ENCODE data around the gene ZNF362.

The ZNF362 gene

DNA sequence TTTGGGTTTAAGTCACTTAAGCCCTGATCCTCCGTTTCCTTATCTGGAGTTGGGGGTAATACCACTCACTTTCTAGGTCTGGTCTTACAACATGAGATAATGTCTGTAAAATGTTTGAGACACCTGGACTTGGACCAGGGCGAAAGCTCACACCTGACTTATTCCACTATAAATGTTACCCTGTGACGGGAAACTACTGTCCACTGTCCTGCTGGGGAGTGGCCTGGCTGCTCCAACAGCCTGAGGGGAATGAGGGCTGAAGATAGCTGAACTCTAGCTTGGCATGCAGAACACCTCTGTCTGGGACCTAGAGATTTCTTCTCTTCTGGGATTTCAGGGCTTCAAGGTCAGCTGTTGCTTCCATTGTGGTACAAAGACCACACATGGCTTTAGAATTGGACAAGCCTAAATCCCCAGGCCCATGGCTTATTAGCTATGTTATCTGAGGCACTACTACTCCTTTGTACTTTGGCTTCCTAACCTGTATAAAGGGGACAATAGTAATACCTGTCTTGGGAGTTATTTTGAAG lies 74.1 kb downstream of the ZNF362 start:
- DNase-seq = no peak

DNA sequence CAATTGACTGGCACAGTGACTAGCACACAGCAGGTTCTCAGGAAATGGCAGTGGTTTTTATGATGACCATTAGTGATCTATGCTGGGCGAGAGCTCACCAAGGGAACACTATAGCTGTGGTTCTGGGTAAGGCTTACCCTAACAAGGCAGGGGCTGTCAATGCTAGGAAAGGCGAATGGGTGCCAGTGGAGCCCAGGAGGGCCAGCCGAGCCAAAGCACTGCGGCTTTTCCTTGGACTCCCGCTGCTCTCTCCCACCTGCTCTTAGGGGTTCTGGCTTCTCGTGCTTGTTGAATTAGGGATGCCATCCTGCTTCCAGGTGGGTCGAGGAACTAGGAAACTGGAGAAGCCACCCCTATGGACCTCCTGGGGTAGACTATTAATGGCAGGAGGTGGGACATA lies 74.6 kb downstream of the ZNF362 start:
- DNase-seq = no peak

GRCh38 chr1:33331444-33332356 lies 75.4 kb downstream of the ZNF362 start:
- DNase-seq = no peak

DNA sequence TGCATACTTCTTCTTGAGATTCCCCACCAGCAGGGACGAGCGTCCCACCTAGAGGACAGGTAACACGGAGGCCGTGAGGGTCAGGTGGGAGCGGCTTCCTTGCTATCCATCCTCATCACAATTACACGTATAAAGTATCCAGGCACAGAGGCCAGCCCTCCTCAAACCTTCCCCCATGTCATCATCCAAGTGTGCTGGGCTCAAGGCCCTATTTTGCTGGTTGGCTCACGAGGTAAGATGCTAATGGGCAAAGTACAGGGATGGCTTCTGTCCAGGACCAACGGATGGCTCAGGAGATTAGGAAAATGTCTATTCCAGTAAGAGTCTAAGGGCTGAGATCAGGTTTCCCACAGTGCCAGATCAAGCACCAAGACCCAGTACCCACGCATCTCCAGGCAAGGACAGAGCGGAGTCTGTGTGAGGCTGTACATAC lies 76.1 kb downstream of the ZNF362 start:
- no peak for DNase-seq

DNA sequence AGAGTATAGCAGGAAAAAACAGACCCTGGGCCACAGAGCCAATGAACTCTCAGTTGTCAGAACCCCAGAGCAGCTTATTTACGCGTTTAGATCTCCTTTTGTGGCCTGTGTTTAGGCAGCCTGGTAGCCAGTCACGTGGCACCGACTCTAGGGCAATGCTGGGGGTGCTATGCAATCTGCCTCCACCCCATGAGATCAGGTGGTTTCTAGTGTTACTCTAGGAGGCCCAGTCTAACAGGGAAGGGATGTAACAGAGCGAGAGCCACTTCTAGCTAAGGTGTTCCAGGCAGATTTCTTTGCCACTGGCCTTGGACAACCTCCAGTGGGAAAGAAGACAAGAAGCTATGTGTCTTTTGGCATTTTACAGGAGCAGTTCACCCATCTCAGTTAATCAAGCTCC lies 76.6 kb downstream of the ZNF362 start:
- DNase-seq = no peak

DNA sequence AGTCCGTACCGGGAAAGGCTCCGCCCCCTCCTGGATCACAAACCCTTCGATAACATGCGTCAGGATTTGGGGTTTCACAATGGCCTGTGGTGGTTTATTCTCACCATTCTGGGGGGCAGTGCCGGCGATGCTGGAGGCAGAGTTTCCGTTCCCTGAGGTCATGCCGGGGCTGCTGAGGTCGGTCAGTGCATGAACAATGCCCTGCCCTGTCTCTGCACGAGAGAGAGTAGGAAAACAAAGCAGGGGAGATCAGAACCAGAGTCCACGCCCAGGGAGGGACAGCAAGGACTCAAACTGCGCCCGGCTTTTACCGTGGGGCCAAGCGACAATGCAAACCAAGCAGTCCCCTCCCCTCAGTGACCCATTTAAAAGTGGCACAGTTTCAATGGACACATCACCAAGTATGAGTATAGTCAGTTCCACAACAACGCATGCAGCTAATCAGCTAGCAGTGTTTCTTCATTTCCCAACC lies 77.8 kb downstream of the ZNF362 start:
- no peak for DNase-seq

DNA sequence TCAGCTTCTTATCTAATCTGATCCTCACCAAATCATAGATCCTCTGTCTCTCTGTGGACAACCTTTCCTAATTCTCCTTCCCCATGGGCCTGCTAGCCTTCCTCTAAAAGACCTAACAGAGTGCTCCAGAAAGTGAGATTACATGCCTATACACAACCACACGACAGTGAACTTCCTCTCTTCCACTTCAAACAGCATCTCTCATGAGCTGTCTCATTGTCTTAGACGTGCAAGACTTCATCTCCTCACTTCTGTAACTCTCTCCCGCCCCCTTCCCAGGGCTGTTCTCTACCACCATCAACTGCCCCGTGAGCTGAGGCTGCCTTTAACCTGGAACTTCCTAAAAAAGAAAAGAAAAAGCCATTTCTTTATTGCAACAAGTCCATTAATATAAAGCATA lies 78.7 kb downstream of the ZNF362 start:
- DNase-seq = no peak

DNA sequence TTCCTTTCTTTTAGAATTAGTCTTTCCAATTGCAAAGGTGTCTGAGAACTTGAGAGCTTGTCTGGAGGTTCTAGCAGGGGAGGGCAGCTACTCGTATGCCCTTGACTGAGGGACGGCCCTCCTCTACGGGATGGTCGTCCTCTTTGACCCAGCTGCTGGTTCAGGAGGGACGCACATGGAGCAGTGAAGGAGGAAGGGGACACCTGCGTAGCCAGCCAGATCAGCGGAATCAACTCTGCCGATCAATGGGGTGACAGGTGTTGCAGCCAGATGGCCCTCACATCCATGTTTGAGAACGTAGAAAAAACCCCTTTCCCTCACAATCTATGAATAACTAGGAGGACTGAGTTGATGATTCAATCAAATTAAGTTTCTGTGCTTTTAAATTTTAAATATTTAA lies 80.3 kb downstream of the ZNF362 start:
- no peak for DNase-seq

DNA sequence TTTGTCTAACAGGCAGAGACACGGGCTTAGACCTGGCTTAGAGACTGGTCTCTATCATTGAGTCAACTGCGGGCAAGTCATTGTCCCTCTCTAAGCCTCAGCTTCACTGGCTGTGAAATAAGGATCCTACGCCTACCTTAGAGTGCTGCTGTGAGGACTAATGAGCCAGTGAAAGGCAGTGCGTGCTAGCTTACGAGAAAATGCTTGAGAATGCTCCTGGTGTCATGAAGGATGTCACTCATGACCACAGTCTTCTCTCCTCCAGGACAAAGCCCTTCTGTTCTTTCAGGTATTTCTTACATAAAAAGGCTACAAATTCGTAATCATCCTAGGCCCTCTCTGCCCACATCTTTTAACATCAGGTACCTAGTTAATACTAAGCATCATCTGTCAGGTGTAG lies 81.1 kb downstream of the ZNF362 start:
- no peak for DNase-seq

DNA sequence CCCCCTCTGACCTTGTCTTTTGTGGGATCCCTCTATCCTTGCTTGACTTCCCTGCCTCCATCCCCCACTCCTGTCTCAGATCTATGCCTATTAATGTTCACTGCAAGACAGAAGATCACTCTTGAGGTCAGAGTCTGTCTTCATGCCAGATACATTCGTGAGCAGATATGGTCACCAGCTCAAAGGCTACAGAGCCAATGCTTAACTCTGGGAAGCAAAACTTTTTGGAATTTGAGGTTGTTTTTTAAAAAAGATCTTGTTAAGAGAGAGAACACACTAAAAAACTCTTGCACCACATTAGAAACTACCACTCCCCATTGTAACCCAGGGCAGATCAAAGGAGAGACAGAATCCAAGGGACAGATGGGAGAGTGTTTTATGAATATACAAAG lies 81.8 kb downstream of the ZNF362 start:
- DNase-seq = no peak

GRCh38 chr1:33338440-33339211 lies 82.3 kb downstream of the ZNF362 start:
- DNase-seq = no peak

DNA sequence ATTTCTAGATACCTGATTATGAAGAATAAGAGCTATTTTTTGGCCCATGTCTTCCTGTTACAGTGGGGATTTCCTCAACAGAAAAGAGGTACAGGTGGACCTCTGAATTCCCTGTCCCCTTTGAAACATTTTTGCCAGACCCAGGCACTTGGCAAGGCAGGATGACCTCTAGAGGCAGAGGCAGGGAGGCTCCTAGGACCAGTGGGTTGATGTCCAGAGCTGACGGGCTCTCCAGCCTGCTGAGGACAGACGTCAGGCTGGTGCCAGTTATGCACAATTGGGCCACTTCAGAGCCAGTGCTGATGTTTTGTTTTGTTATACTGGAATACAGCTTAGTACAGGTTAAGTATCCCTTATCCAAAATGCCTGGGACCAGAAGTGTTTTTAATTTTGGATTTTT lies 83.1 kb downstream of the ZNF362 start:
- no peak for DNase-seq

- no peak for DNase-seq
Measured at GRCh38 chr1:33341190-33341589, 84.9 kb downstream of the ZNF362 start.

DNA sequence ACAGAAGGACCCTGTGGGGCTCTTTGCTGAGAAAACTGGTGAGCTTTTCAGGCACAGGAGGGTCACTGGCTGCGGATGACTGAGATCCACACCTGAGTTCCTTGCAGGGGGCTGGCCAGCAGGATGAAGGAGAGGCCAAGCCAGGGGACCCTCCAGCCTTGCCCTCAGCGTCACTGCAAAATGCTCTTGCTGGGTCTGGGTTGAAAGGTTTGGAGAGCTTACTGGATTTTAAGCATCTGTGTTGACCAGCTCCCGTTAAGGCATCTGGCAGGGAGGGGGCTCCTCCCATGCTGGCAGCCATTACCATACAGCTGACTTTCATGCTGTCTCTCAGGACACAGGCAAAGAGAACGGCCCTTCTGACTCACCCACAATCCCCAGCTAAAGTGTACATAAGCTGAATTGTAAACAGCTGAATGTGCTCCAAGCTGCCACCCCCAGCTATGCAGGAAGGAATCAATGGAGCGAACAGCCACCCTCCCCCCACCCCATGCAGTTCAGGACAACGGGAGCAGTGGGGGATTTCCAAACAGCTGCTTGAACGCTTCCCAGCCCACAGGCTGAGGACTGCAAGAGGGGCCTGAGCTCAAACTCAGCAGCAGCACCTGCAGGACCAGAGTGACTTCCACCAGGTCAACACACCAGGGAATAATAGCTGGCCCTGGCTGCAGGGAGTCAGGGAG lies 85.9 kb downstream of the ZNF362 start:
- DNase-seq = peak; percentile 81

- DNase-seq = no peak
Measured at GRCh38 chr1:33343539-33343938, 87.2 kb downstream of the ZNF362 start.

GRCh38 chr1:33344896-33345560 lies 88.7 kb downstream of the ZNF362 start:
- no peak for DNase-seq

DNA sequence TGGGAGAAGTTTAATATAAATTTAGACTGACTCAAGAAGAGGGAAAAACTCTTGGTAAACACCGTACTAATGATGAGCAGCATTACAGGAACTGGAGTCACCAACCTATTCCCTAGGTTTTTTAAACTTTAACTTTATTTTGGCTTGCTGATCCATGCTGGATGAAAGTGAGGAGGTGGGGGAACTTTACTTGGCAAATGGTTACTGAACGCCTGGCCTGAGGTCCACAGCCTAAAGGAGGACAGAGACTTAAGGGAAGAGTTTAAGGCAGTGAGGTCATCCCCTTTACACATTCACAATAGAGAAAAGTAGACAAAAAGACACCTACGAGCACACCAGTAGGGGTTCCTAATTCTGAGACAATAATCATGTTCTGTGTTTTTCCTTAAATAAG lies 90.2 kb downstream of the ZNF362 start:
- no peak for DNase-seq

- no peak for DNase-seq
Measured at GRCh38 chr1:33346927-33347649, 90.8 kb downstream of the ZNF362 start.

DNA sequence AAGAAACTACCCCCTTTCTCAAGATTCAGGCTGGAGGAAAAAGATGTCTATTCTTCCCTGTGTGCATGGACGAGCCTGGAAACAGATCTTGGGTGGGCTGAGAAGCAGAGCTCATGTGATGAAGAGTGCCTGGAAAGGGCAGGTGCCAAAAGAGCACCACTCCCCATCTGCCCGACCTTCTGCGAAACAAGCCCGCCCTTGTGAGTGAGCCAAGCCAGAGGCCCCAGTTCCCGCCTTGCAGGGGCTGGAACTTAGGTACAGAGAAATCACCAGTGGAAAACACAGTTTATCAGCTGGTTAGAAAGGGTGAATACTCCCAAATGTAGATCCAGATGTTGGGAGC lies 91.3 kb downstream of the ZNF362 start:
- DNase-seq = peak; percentile 68

DNA sequence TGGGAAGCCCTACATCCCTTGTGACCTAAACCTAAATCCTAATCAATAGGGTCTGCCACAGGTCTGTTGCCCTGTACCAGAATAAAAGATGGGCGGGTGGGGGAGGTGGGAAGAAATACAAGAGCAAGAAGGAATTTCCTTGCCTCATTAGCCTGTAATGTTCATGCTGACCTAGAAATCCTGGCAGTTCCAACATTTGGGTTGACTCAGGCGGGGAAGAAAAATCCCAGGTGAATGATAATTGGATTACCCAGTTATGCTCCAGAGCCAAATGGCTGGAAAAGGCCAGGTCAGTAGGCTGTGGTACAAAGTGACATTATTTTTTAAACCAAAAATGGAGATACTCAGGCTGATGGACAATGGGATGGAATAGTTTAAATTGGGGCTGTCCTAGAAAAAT lies 91.9 kb downstream of the ZNF362 start:
- no peak for DNase-seq

DNA sequence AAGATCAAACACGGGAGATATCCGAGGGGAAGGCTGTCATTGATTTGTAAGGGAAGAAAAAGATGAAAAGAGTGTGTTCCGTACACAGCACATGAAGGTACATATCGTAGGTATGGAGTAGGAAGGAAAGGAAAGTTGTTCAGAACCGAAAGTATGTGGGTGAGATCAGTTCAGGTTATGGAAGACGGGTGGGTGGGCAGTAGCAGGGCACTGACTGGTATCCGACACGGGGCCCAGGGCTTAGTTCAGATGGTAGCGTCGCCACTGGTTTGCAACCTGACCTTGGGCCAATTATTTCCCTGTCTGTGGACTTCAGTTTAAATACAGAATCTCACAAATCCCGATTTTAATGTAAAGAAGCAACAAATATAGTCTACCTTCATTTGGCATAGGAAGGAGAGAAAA lies 92.4 kb downstream of the ZNF362 start:
- no peak for DNase-seq
